CD4-positive, alpha-beta T cell treated with Interleukin-2 at 100 ng/mL for 4 hours (primary cell): ENCODE measurements around the gene CD47.

Experiments
- DNase-seq: peaks from one replicate; pipeline ENCODE4 v3.0.0-alpha.2; 2020; ENCODE audit warnings: low spot score

CD47 gene

GRCh38 chr3:108013141-108014055, 77.4 kb downstream of the CD47 start:
- DNase-seq, result no peak

GRCh38 chr3:108012304-108012703, 78.5 kb downstream of the CD47 start:
- no peak for DNase-seq

- DNase-seq, result no peak
Observed at GRCh38 chr3:108011616-108012015, 79.2 kb downstream of the CD47 start.

DNA sequence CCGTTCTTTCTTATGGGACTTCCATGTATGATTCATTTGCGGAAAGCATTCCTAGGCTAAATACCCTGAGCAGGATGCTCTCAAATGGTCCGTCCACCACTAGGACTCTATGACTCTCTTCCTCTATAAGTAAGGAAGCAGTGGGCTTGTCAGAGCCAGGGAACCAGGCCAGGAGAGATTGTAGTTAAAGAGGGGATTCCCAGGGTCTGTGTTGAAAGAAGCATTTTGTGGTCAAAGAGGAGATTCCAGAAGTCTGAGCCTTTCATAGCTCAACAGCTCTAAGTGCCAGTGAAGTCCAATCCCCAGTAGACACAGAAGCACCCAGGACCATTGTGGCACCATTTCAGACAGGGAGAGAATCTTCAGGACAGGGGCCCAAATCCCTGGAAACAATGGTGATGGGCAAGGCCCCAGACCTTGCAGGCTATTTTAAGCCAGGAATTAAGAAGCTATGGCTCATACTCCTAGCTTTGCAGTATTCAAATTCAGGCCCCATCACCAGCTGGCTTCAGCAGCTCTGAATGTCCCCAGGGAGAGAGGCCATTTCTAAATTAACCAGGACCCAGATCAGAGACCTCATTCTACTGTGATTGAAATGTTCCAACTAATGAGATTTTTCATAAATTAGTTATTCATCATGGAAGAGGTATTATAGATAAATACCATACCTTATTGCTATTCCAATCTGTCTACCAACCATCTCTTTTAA, 81.7 kb downstream of the CD47 start:
- no peak for DNase-seq

DNA sequence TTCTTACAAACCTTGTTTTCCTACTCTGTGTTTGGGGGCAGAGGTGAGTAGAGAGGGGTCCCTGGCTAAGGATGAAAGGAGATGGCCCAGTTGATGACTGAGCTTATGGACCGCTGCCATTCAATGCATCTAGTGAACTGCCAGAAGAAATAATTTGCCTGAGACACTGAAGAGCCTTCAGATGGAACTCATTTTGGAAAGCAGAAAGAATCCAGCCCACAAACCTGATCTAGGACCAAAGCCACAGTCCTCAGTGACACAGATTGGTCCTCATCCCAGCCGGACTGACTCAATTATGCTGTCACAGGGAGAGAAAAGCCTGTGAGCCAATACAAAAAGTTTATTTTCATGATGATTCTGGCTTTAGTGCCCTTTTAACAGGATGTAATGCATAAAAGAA, 82.7 kb downstream of the CD47 start:
- no peak for DNase-seq

DNA sequence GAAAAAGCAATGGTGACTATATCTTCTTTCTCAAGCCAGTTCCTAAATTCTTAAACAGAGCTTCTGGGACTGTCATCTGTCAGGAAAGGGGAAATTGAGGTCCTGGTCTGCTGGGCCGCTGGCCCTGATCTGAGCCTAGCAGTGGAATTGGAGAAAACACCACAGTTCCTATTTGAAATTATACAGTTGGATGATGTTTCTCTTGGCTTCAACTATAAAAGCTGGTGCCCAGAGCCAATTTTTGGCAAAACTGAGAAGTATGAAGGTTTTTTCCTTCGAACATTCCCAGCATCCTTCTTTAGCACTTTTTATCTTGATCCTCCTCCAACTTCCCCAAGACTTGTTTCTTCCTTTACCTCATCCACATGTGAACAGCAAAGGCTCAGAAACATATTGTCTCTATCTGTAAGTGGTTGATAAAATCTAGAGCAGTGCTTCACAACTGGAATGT, 83.9 kb downstream of the CD47 start:
- no peak for DNase-seq

- no peak for DNase-seq
Observed at GRCh38 chr3:108006077-108006771, 84.6 kb downstream of the CD47 start.

GRCh38 chr3:108004647-108005046, 86.2 kb downstream of the CD47 start:
- DNase-seq, result no peak

- DNase-seq, result no peak
Observed at GRCh38 chr3:108001457-108001856, 89.4 kb downstream of the CD47 start.

DNA sequence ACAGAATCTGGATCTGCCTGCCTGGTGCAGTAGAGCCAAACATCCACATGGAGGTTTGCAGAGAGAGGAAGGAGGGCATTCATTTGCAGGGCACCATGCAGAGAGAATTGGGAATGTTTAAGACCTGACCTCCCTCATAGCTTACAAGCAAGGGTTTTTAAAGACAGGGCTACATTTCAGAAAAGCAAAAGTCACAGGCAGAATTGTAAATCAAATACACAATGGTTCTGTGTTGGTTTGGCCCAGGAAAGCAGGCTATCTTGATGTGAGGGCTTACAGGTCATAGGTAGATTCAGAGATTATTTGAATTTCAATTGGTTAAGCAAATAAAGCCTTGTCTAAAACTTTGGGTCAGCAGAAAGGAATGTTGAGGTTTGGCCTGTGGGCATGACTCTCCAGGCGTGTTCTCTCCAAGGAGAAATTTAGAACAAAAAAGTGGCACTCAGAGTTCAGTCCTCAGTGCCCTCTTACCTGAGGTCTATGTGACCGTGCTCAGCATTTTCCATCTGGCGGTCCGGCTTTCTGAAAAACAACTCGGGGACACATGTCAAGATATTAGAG, 91.5 kb downstream of the CD47 start:
- no peak for DNase-seq

- DNase-seq, result no peak
Observed at GRCh38 chr3:107997671-107998070, 93.2 kb downstream of the CD47 start.

DNA sequence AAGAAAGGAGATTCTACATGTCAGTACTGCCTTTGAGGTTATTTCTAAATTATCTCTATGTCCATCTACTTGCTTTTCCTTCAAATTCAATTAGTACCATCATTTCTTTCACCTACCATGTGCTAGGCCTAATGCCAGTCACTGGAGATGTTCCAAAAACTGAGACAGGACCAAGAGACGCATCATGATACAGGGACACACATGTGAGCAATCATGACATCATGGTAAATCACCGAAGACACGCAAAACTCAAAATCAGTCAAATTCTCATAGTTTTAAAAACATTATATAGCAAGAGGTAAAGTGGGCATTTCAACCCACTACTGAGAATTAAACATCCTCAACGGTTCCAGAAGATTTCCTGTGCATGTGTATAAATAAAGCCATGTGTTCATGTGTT, 95.0 kb downstream of the CD47 start:
- no peak for DNase-seq

DNA sequence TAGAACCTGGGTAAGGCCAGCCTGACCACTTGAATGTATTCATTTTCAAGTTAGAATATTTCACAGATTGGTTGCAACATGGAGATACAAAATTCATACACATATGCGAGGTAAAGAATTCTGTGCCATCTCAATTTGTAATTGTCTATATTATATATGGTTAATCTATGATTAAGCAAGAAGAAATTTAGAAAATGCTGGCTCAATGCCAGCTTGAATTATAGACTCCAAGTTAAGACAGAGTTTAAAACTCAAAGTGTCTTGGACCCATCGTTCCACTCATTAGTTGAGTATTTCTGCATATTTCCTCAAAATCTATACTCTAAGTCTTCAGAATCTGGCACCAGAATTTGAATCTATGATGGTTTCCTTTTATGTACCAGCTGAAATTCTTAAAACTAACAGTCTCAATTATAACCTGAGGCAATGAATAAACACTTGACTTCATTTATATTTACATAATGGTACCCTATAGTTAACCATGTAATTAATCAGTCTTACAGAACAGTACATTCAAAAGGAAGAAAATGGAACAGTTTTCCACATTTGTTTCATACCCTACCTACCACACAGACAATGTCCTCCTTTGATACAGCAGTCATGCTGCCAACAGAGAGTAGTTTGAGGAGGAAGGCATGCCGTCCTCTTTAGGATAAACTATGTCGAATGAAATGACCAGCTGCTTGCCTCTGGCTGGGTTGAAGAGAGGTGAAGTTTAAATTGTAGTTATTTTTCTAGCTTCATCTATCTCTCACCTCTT, 95.7 kb downstream of the CD47 start:
- DNase-seq, result no peak

DNA sequence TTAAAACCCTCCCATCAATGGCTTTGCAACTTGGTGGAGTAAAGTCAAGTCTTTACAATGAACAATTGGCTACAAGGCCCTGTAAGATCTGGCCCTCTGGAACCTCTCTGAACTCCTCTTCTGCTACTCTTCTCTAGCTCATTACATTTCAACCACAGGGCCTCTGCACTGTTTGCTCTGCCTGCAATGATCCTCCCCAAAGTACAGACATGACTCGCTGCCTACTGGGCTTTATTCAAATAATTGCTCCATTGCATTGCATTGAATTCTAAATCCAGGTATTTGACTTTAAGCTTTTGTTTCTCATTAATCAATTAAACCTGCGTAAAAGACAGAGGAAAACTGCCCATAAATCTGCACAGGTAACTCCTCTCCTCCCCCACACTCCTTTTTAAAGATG, 96.7 kb downstream of the CD47 start:
- DNase-seq, result no peak

DNA sequence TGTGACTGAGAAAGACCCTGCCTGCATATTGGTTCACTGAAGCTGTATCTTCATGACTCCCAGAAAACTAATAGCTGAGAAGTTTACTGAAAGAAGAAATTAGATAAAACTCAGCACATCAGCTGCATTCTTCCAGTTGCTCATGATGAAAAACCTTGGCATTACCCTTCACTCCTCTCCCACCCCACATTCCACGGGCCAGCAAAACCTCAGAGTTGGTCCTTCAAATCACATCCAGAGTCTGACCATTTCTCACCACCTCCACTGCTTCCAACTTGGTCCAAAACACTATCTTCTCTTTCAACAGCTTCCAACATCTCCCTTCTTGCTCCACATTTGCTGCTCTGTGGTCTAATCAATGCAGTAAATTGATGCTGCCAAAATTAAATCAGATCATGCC, 97.1 kb downstream of the CD47 start:
- DNase-seq, result no peak
